ENCODE measurements around the gene MAPKAPK2. TPM values are rescaled to one million over a fixed set of nuclear protein-coding genes. Genes with fewer than 3 reads are reported as not detected.

Gene MAPKAPK2
- total RNA-seq (2016; rRNA removed; fragmentation: Illumina TruSeq; extraction: Trizol): 14.5 and 16.6 TPM in 2 replicates
- total RNA-seq (2016; cell fraction: cytosol; rRNA removed; fragmentation: Illumina TruSeq; extraction: Trizol; ENCODE audit: low read depth): 11.7 and 13.0 TPM in 2 replicates
- total RNA-seq (2016; cell fraction: insoluble cytoplasmic fraction; rRNA removed; fragmentation: Illumina TruSeq; extraction: Trizol): 11.8 and 16.6 TPM in 2 replicates
- 26.9 and 28.5 TPM in 2 replicates for total RNA-seq (2016; cell fraction: membrane; rRNA removed; fragmentation: Illumina TruSeq; extraction: Trizol)
- total RNA-seq (2016; cell fraction: nucleus; rRNA removed; fragmentation: Illumina TruSeq; extraction: Trizol): 15.3 TPM in 2 replicates
- polyA plus RNA-seq (2011; rRNA removed): 34.0 and 40.1 TPM in 2 replicates
- polyA plus RNA-seq (2011; cell fraction: cytosol; rRNA removed): 28.8 and 30.9 TPM in 2 replicates
- 60.6 and 63.0 TPM in 2 replicates for polyA plus RNA-seq (2011; cell fraction: nucleus; rRNA removed)
- polyA plus RNA-seq (2012): 17.3 and 31.0 TPM in 2 replicates
- polyA plus RNA-seq (2016; cell fraction: cytosol; fragmentation: Illumina TruSeq; extraction: Trizol; ENCODE audit: low read depth): 13.8 and 14.2 TPM in 2 replicates
- 17.8 and 22.4 TPM in 2 replicates for polyA plus RNA-seq (2016; cell fraction: insoluble cytoplasmic fraction; fragmentation: Illumina TruSeq; extraction: Trizol; ENCODE audit: low read depth)
- polyA plus RNA-seq (2016; cell fraction: membrane; fragmentation: Illumina TruSeq; extraction: Trizol; ENCODE audit: low read depth): 32.7 and 35.8 TPM in 2 replicates
- 41.1 and 43.4 TPM in 2 replicates for polyA plus RNA-seq (2016; cell fraction: nucleus; fragmentation: Illumina TruSeq; extraction: Trizol; ENCODE audit: insufficient read depth, low read depth)
- polyA minus RNA-seq (2011; rRNA and poly(A)+ RNA removed; ENCODE audit: low replicate concordance): 50.0 and 68.4 TPM in 2 replicates
- polyA minus RNA-seq (2011; cell fraction: cytosol; rRNA and poly(A)+ RNA removed): 15.6 and 16.3 TPM in 2 replicates
- polyA minus RNA-seq (2011; cell fraction: nucleus; rRNA and poly(A)+ RNA removed): 24.2 and 25.9 TPM in 2 replicates
- percentile 81 among the genes with signal in this experiment for Bru-seq, nascent RNA
- percentile 88 among the genes with signal in this experiment for BruChase-seq, experiment 1, labeled RNA remaining after a 6-hour chase
- BruChase-seq, experiment 2, labeled RNA remaining after a 2-hour chase: percentile 80 among the genes with signal in this experiment
- long read RNA-seq, experiment 1, partial matches to known transcripts: 0 of 2 reads
- long read RNA-seq, experiment 1, other reads (novel, unspliced or antisense): 2 of 2 reads
- long read RNA-seq, experiment 2, transcript MAPKAPK2-202 (10 exons, 2,961 nt): major isoform, 89 of 206 reads
- long read RNA-seq, experiment 2, transcript MAPKAPK2-201 (10 exons, 2,171 nt): minor isoform, 11 of 206 reads
- long read RNA-seq, experiment 2, partial matches to known transcripts: 84 of 206 reads
- long read RNA-seq, experiment 2, other reads (novel, unspliced or antisense): 22 of 206 reads

DNA sequence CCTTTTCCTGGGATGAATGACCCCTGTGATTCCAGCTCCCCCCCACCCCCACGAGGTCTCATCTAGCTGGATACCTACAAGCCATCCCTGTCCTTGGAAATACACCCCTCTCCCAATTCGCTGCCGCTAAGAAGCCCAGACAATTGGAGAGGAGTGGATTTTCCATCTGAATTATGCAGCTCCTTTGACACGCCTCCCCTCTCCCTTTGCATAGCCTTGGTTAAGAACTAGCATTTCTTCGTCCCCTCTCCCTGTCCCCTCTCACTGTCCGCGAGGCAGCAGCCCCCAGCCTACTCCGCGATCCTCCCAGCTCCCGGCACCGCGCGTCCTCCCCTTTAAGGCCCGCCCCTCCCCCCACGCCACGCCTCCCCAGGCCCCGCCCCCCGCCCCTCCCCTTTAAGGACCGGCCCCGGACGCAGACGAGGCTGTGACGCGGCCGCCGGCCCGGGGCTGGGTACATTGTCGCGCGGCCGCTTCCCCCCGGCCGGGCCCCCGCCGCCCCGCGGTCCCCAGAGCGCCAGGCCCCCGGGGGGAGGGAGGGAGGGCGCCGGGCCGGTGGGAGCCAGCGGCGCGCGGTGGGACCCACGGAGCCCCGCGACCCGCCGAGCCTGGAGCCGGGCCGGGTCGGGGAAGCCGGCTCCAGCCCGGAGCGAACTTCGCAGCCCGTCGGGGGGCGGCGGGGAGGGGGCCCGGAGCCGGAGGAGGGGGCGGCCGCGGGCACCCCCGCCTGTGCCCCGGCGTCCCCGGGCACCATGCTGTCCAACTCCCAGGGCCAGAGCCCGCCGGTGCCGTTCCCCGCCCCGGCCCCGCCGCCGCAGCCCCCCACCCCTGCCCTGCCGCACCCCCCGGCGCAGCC, at the start of gene MAPKAPK2:
Gene MAPKAPK2 (plus strand): TSS at position 428 of the 856 bp plus-strand sequence. CDS start 325 bp downstream, at position 753.
- H4K20me1 ChIP-seq (ENCODE audit: insufficient read depth, low read length): peaks cover 30% of the 10 kb centered on the region; the same call in 1 of the 2 replicates
- H3K79me2 ChIP-seq (ENCODE audit: insufficient read depth, low read length): peaks cover 36% of the 10 kb centered on the region
- no peaks in the 10 kb centered on the region for H3K9me3 ChIP-seq (ENCODE audit: low read length)
- no peak within 1 kb of the TSS for H2AFZ ChIP-seq (ENCODE audit: low read length)
- no peak for FAIRE-seq
- peak within 1 kb of the TSS; percentile 66 to 91 (median 88) for H3K4me3 ChIP-seq (replicated peaks in 1 of 3; ENCODE audit: insufficient read depth in 1 of 3, low read depth in 2 of 3, low read length in 3 of 3)
- peaks cover 2 to 10% of the 10 kb centered on the region in 2 experiments; a peak in 3 of 5 replicates for H3K27me3 ChIP-seq (ENCODE audit: control insufficient read depth in 1 of 2, insufficient read depth in 2 of 2, low read length in 2 of 2)
- no peak; the same call in 1 of the 2 replicates for TF ChIP-seq ZNF777 (CRISPR knock-in tag; IDR thresholded peaks at IDR 0.05)
- TF ChIP-seq GABPA (IDR thresholded peaks at IDR 0.05; ENCODE audit: low read depth, low read length): 0 out of 2 replicates have a peak, but pooled peaks have one; percentile 29
- 0 out of 2 replicates have a peak, but pooled peaks have one; percentile 22 for TF ChIP-seq GABPA (CRISPR knock-in tag; IDR thresholded peaks at IDR 0.05; ENCODE audit: low read depth)
- TF ChIP-seq ZNF263 (CRISPR knock-in tag; IDR thresholded peaks at IDR 0.05): peak; percentile 80
- peak; percentile 97 for TF ChIP-seq ZFP91 (CRISPR knock-in tag; IDR thresholded peaks at IDR 0.05; ENCODE audit: borderline replicate concordance)
- TF ChIP-seq, protein P1, sequence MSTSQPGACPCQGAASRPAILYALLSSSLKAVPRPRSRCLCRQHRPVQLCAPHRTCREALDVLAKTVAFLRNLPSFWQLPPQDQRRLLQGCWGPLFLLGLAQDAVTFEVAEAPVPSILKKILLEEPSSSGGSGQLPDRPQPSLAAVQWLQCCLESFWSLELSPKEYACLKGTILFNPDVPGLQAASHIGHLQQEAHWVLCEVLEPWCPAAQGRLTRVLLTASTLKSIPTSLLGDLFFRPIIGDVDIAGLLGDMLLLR (CRISPR knock-in tag; IDR thresholded peaks at IDR 0.05): no peak
- no peak for TF ChIP-seq SP1 (IDR thresholded peaks at IDR 0.05)
- peak; percentile 25; the same call in 1 of the 2 replicates for TF ChIP-seq SP1 (CRISPR knock-in tag; IDR thresholded peaks at IDR 0.05)
- TF ChIP-seq, protein P2, sequence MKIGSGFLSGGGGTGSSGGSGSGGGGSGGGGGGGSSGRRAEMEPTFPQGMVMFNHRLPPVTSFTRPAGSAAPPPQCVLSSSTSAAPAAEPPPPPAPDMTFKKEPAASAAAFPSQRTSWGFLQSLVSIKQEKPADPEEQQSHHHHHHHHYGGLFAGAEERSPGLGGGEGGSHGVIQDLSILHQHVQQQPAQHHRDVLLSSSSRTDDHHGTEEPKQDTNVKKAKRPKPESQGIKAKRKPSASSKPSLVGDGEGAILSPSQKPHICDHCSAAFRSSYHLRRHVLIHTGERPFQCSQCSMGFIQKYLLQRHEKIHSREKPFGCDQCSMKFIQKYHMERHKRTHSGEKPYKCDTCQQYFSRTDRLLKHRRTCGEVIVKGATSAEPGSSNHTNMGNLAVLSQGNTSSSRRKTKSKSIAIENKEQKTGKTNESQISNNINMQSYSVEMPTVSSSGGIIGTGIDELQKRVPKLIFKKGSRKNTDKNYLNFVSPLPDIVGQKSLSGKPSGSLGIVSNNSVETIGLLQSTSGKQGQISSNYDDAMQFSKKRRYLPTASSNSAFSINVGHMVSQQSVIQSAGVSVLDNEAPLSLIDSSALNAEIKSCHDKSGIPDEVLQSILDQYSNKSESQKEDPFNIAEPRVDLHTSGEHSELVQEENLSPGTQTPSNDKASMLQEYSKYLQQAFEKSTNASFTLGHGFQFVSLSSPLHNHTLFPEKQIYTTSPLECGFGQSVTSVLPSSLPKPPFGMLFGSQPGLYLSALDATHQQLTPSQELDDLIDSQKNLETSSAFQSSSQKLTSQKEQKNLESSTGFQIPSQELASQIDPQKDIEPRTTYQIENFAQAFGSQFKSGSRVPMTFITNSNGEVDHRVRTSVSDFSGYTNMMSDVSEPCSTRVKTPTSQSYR (CRISPR knock-in tag; IDR thresholded peaks at IDR 0.05; ENCODE audit: borderline replicate concordance): peak; percentile 84; the same call in 1 of the 2 replicates
- peak in 1 of 2 experiments; percentile 61; a peak in 1 of 4 replicates for TF ChIP-seq POLR2A (IDR thresholded peaks at IDR 0.05; ENCODE audit: insufficient read depth in 1 of 2, low read depth in 2 of 2, low read length in 2 of 2)
- TF ChIP-seq GABPB1 (CRISPR knock-in tag; IDR thresholded peaks at IDR 0.05): peak; percentile 47; the same call in 1 of the 2 replicates
- H3K4me2 ChIP-seq (ENCODE audit: low read depth, low read length): peak within 1 kb of the TSS; percentile 97
- H3K4me1 ChIP-seq (ENCODE audit: insufficient read depth, low read length): peaks cover 80% of the 10 kb centered on the region
- peaks cover 0 to 1% of the 10 kb centered on the region in 2 experiments; a peak in 1 of 5 replicates for H3K36me3 ChIP-seq (replicated peaks in 1 of 2; ENCODE audit: control insufficient read depth in 1 of 2, insufficient read depth in 2 of 2, low read length in 2 of 2)
- no peak for DNase-seq (ENCODE audit: low spot score)
- ChIA-PET CTCF (ENCODE audit: low intra/inter-chr PET ratio, low total read pairs) (no interaction called here), POLR2A (interaction anchor here (0.8 to 1.2 kb wide), 5 partner anchors 9 to 72 kb away, joined by 3 to 6 read pairs (median 3); partner anchors contain the start of gene DYRK3)
- intact Hi-C loops (cut with micrococcal nuclease; ENCODE audit: unreplicated experiment): loop anchor here (5.0 kb wide), 1 partner anchor 72 kb away; the partner anchor contains the start of gene EIF2D
- WGBS (ENCODE audit: low lambda C conversion rate): under 1% methylated on average over 22 of the region's 82 CpGs
- peak within 1 kb of the TSS; percentile 84 for H3K27ac ChIP-seq (ENCODE audit: extremely low read length, insufficient read depth, low read length)
- peak; percentile 63 for ATAC-seq
- BruUV-seq (replicated peaks): no TSS peak
- peak within 1 kb of the TSS; percentile 84 for H3K9ac ChIP-seq (ENCODE audit: insufficient read depth, low read depth, low read length)
- in situ Hi-C loops (cut with HindIII; ENCODE audit: extremely low pct_ligation_motif_present, low pct_unique_long_range_greater_than_20kb): no loop called here
